A549 (cell line): ENCODE measurements around the gene ACAA1. TPM values are rescaled to one million over a fixed set of nuclear protein-coding genes. Genes with fewer than 3 reads are reported as not detected.

Source experiments
- ATAC-seq, 2 experiments: fragments of 200-7000 bp in 1 of 2; fragments of >200 bp in 1 of 2; cut with Nextera tagmentation in 1 of 2; cut with Tn5 transposase in 1 of 2; 3 replicates each; pipeline versions ENCODE4 v1.8.0 to v1.9.1; 2018 to 2020; ENCODE audit warnings: mild to moderate bottlenecking in 1 of 2, moderate library complexity in 1 of 2
- CTCF ChIA-PET: fragments of 300-600 bp; sonication (Branson Sonifier 250); formaldehyde crosslinking; extraction: SDS; loops from one replicate; lab custom pipeline; 2021; ENCODE audit warnings: antibody characterized with exemption, inconsistent platforms; lab: Yijun Ruan, JAX
- POLR2A ChIA-PET: fragments of 350-600 bp; formaldehyde crosslinking; extraction: SDS; loops from one replicate; lab custom pipeline; 2021; ENCODE audit warnings: antibody characterized with exemption, inconsistent platforms; lab: Yijun Ruan, JAX
- DNase-seq, 2 experiments: peaks; one replicate each; pipeline versions ENCODE4 v3.0.0 to v3.0.0-alpha.2; 2011 to 2016; ENCODE audit warnings: low read depth in 1 of 2, low spot score in 1 of 2
- FAIRE-seq: peaks from 2 replicates; lab custom pipeline; 2011; peaks lifted over from hg19 to GRCh38; lab: Jason Lieb, UNC
- H3K27ac ChIP-seq, 2 experiments: fragments of >200 bp; sonication (Bioruptor Twin); formaldehyde crosslinking; 3 replicates each; pipeline ENCODE4 v1.5.1; 2016 to 2017
- H3K4me1 ChIP-seq: fragments of >200 bp; sonication (Bioruptor Twin); formaldehyde crosslinking; 3 replicates; pipeline ENCODE4 v1.6.1; 2016
- H3K4me2 ChIP-seq: fragments of >200 bp; sonication (Bioruptor Twin); formaldehyde crosslinking; 3 replicates; pipeline ENCODE4 v1.6.1; 2016
- H3K4me3 ChIP-seq: fragments of >200 bp; sonication (Bioruptor Twin); formaldehyde crosslinking; 3 replicates; pipeline ENCODE4 v1.5.1; 2016
- H3K9me3 ChIP-seq: fragments of >200 bp; sonication (Bioruptor Twin); formaldehyde crosslinking; 3 replicates; pipeline ENCODE4 v1.6.1; 2016
- BCL3 ChIP-seq: fragments of >200 bp; sonication (Bioruptor Twin); formaldehyde crosslinking; IDR thresholded peaks from 3 replicates; pipeline ENCODE4 v1.6.1; 2016
- CBX8 ChIP-seq: fragments of 200-600 bp; sonication (generic); IDR thresholded peaks from 2 replicates; pipeline ENCODE4 v1.6.1; 2016
- CHD2 ChIP-seq: fragments of 150-350 bp; IDR thresholded peaks from 2 replicates; pipeline ENCODE4 v1.6.1; 2014; ENCODE audit warnings: low read length; ENCODE audit not compliant: partially characterized antibody
- CTCF ChIP-seq: fragments of >200 bp; sonication (Bioruptor Twin); formaldehyde crosslinking; IDR thresholded peaks from 3 replicates; pipeline ENCODE4 v1.5.1; 2016
- GATA3 ChIP-seq: IDR thresholded peaks from 2 replicates; pipeline ENCODE4 v1.6.1; 2012; ENCODE audit warnings: borderline replicate concordance
- HES2 ChIP-seq: fragments of >200 bp; sonication (Bioruptor Twin); formaldehyde crosslinking; IDR thresholded peaks from 2 replicates; pipeline ENCODE4 v1.6.1; 2016
- HEYL ChIP-seq: fragments of 250-450 bp; sonication (Bioruptor Pico); IDR thresholded peaks from 2 replicates; pipeline ENCODE4 v1.8.0; 2021; ENCODE audit warnings: mild to moderate bottlenecking, moderate library complexity
- HOXA7 ChIP-seq: fragments of 250-450 bp; sonication (Bioruptor Pico); IDR thresholded peaks from 2 replicates; pipeline ENCODE4 v1.5.0; 2020; ENCODE audit warnings: mild to moderate bottlenecking, moderate library complexity
- HOXB13 ChIP-seq: fragments of 250-450 bp; sonication (Bioruptor Pico); IDR thresholded peaks from 2 replicates; pipeline ENCODE4 v1.5.0; 2020; ENCODE audit warnings: low read depth, mild to moderate bottlenecking, moderate library complexity
- JUN ChIP-seq, 2 experiments: fragments of >200 bp; sonication (Bioruptor Twin); formaldehyde crosslinking; IDR thresholded peaks; 2 replicates in 1 of 2; 3 replicates in 1 of 2; pipeline ENCODE4 v1.6.1; 2016 to 2017
- JUNB ChIP-seq: fragments of >200 bp; sonication (Bioruptor Twin); formaldehyde crosslinking; IDR thresholded peaks from 2 replicates; pipeline ENCODE4 v1.6.1; 2016
- KDM5A ChIP-seq: fragments of 200-600 bp; sonication (generic); IDR thresholded peaks from 2 replicates; pipeline ENCODE4 v1.6.1; 2016; ENCODE audit warnings: antibody characterized with exemption, mild to moderate bottlenecking
- MAX ChIP-seq: IDR thresholded peaks from 2 replicates; pipeline ENCODE4 v1.6.1; 2012
- MYC ChIP-seq: IDR thresholded peaks from 2 replicates; pipeline ENCODE4 v1.6.1; 2012; ENCODE audit warnings: mild to moderate bottlenecking, inconsistent platforms, low read length, improper control_type of control experiment, borderline replicate concordance
- NFE2L2 ChIP-seq: fragments of 150-350 bp; conservative IDR thresholded peaks from 2 replicates; pipeline ENCODE4 v1.6.1; 2014; ENCODE audit warnings: low read length
- NPAS2 ChIP-seq: fragments of 250-450 bp; sonication (Bioruptor Pico); IDR thresholded peaks from 2 replicates; pipeline ENCODE4 v1.8.0; 2022; ENCODE audit warnings: mild to moderate bottlenecking, moderate library complexity, borderline replicate concordance
- RFX5 ChIP-seq: fragments of 450-650 bp; IDR thresholded peaks from 2 replicates; pipeline ENCODE4 v1.7.1; 2014; ENCODE audit warnings: antibody characterized with exemption, mild to moderate bottlenecking, moderate library complexity
- RNF2 ChIP-seq: fragments of 200-600 bp; sonication (generic); IDR thresholded peaks from 2 replicates; pipeline ENCODE4 v1.6.1; 2016; ENCODE audit warnings: low read depth, mild to moderate bottlenecking, antibody characterized with exemption, moderate library complexity, borderline replicate concordance
- SMC3 ChIP-seq: fragments of >200 bp; sonication (Bioruptor Twin); formaldehyde crosslinking; IDR thresholded peaks from 3 replicates; pipeline ENCODE4 v1.6.1; 2018; ENCODE audit warnings: inconsistent platforms
- TFCP2L1 ChIP-seq: fragments of 250-450 bp; sonication (Bioruptor Pico); IDR thresholded peaks from 2 replicates; pipeline ENCODE4 v1.5.0; 2021; ENCODE audit warnings: mild to moderate bottlenecking
- TP53 ChIP-seq: fragments of 250-450 bp; sonication (Bioruptor Pico); IDR thresholded peaks from 2 replicates; pipeline ENCODE4 v1.5.0; 2021; ENCODE audit warnings: mild to moderate bottlenecking, moderate library complexity
- ZC3H11A ChIP-seq: fragments of 450-650 bp; IDR thresholded peaks from 2 replicates; pipeline ENCODE4 v1.6.1; 2014; ENCODE audit warnings: antibody characterized with exemption, mild to moderate bottlenecking
- ZFP36 ChIP-seq: fragments of 450-650 bp; IDR thresholded peaks from 2 replicates; pipeline ENCODE4 v1.6.1; 2014; ENCODE audit warnings: borderline replicate concordance; ENCODE audit not compliant: partially characterized antibody
- WGBS: methylation state at CpG from one replicate; pipeline ENCODE4 v1.1.6; 2017; ENCODE audit errors: missing lambda C conversion rate; 5-methylcytosine and 5-hydroxymethylcytosine counted together
- polyA plus RNA-seq, 4 experiments: library from polyadenylated mRNA; depleted of rRNA in 3 of 4; stranded (reverse); fragments of >200 nt; fragmentation: RNase III in 1 of 4; extraction: RNeasy Plus Mini Kit Qiagen cat#74134 plus additional on column Dnase treatment in 1 of 4; gene quantifications; 2 replicates in 3 of 4; 3 replicates in 1 of 4; pipeline ENCODE4 v1.2.3, GENCODE V29; 2011 to 2017
- TF ChIP-seq, protein P1 (sequence below): fragments of 250-450 bp; sonication (Bioruptor Pico); IDR thresholded peaks from 2 replicates; pipeline ENCODE4 v1.5.0; 2021; ENCODE audit warnings: mild to moderate bottlenecking, moderate library complexity, borderline replicate concordance
- TF ChIP-seq, protein P2 (sequence below): fragments of 250-450 bp; sonication (Bioruptor Pico); IDR thresholded peaks from 2 replicates; pipeline ENCODE4 v1.5.0; 2020; ENCODE audit warnings: low read depth, mild to moderate bottlenecking, moderate library complexity

Gene ACAA1
- polyA plus RNA-seq, 2 of the 4 experiments (the other 2 are of a cell fraction), result 36.8 to 53.2 TPM

DNA sequence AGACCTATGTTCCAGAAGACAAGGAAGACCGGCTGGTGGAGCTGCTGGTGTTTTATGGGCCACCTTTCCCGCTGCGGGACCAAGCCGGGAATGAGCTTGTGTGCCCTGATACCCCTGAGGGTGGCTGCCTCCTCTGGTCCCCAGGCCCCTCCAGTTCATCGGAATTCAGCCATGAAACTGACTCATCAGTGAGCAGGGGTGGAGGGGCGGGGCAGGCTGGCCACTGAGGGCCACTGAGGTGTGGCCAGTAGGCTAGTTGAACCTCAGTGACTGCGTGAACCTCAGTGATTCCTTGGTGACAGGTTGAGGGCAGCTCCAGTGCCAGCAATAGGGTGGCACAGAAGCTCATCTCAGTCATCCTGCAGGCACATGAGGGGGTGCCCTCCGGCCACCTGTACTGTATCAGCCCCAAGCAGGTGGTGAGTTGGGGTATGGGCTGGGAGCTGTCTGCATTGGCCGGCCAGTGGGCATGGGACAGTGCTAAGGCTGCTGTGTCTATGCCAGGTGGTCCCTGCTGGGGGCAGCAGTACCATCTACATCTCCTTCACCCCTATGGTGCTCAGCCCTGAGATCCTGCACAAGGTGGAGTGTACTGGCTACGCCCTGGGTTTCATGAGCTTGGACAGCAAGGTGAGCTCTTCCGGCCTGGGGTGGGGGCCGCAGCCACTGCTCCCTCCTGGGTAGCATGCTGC is 20.3 kb downstream of the ACAA1 start:
- no peaks in the 10 kb centered on the region for H3K4me1 ChIP-seq
- 82% methylated on average over 7 of the region's 12 CpGs for WGBS
- no peak overlapping the region for H3K4me3 ChIP-seq
- CTCF ChIA-PET, result interaction anchor here (0.6 to 3.2 kb wide), 20 partner anchors 8 to 364 kb away, joined by 3 to 17 read pairs (median 4); partner anchors contain the start of genes ACAA1 and XYLB
- H3K9me3 ChIP-seq, result no peaks in the 10 kb centered on the region
- DNase-seq (no peak), ATAC-seq (peak in 1 of 2 experiments; percentile 16; a peak in 4 of 6 replicates), FAIRE-seq (no peak)
- TF ChIP-seq TFCP2L1 (CRISPR knock-in tag) (no peak), CBX8 (no peak), RFX5 (no peak), ZFP36 (no peak), HES2 (no peak), CTCF (no peak), MYC (no peak)
- TF ChIP-seq, protein P1, sequence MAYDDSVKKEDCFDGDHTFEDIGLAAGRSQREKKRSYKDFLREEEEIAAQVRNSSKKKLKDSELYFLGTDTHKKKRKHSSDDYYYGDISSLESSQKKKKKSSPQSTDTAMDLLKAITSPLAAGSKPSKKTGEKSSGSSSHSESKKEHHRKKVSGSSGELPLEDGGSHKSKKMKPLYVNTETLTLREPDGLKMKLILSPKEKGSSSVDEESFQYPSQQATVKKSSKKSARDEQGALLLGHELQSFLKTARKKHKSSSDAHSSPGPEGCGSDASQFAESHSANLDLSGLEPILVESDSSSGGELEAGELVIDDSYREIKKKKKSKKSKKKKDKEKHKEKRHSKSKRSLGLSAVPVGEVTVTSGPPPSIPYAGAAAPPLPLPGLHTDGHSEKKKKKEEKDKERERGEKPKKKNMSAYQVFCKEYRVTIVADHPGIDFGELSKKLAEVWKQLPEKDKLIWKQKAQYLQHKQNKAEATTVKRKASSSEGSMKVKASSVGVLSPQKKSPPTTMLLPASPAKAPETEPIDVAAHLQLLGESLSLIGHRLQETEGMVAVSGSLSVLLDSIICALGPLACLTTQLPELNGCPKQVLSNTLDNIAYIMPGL (CRISPR knock-in tag), result no peak
- POLR2A ChIA-PET, result interaction anchor here (2.6 kb wide), 1 partner anchor 21 kb away, joined by 12 read pairs; the partner anchor contains the start of gene ACAA1
- H3K4me2 ChIP-seq, result no peak overlapping the region
- H3K27ac ChIP-seq, result no peak overlapping the region

DNA sequence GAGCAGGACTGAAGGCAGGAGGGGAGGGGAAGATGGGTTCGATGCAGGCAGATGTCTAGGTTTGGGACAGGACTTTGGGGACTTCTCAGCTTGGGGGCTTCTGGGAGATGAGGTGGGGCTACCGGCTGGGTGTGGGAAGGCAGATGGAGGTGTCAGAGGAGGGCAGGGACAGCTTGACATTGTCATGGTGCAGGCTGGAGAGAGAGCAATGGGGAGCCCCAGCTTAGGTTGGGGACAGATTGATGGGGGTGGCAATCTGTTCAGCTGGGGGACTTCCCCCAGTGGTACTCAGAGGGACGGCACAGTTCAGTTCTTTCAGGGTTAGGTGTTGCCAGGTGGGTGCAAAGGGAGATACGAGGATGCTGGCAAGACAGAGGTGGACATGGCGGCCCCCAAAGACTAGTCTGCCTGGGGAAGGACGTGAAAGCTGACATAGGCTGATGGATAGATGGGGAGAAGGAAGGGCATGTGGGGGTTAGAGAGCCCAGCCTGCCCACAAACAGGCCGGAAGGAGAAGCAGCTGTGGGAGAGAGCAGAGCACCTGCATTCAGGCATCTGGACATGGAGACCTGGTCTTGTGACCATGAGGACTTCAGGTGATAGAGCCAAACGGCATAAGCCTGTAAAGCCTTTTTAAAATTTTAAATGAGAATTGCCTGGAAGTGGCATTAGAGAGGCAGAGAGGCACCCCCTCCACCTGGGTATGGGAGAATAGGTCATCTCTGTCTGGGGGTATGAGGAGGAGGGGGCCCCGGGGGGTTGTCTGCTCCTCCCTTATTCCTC is 21.1 kb downstream of the ACAA1 start:
- POLR2A ChIA-PET, result interaction anchor here (2.6 kb wide), 1 partner anchor 21 kb away, joined by 12 read pairs; the partner anchor contains the start of gene ACAA1
- no peak for ATAC-seq
- FAIRE-seq, result no peak
- TF ChIP-seq RNF2 (no peak), GATA3 (no peak), RFX5 (no peak), TP53 (CRISPR knock-in tag) (no peak), SMC3 (no peak), ZFP36 (no peak), BCL3 (no peak), HOXB13 (CRISPR knock-in tag) (no peak), NFE2L2 (no peak), HEYL (CRISPR knock-in tag) (no peak), NPAS2 (CRISPR knock-in tag) (no peak), HOXA7 (CRISPR knock-in tag) (no peak), KDM5A (no peak), MYC (no peak), CHD2 (no peak), ZC3H11A (no peak), JUNB (no peak), MAX (no peak), JUN (IDR thresholded peaks at IDR 0.05) (no peak)
- TF ChIP-seq, protein P2, sequence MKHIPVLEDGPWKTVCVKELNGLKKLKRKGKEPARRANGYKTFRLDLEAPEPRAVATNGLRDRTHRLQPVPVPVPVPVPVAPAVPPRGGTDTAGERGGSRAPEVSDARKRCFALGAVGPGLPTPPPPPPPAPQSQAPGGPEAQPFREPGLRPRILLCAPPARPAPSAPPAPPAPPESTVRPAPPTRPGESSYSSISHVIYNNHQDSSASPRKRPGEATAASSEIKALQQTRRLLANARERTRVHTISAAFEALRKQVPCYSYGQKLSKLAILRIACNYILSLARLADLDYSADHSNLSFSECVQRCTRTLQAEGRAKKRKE (CRISPR knock-in tag), result no peak
- CTCF ChIA-PET, result interaction anchor here (1.2 to 3.2 kb wide), 4 partner anchors 15 to 260 kb away, joined by 4 to 15 read pairs (median 4); partner anchors contain the start of gene XYLB
- Histone ChIP-seq H3K27ac (no peak overlapping the region), H3K9me3 (no peaks in the 10 kb centered on the region), H3K4me3 (no peak overlapping the region), H3K4me2 (no peak overlapping the region), H3K4me1 (no peaks in the 10 kb centered on the region)
- 58% methylated on average over 9 of the region's 9 CpGs for WGBS
- no peak for DNase-seq
